Ovary (tissue), 9 donors: Measurements from ENCODE around the gene C1QL4. TPM values are rescaled to one million over a fixed set of nuclear protein-coding genes. Genes with fewer than 3 reads are reported as not detected.

Experiments
- DNase-seq, 5 donors: peaks; one replicate each; pipeline ENCODE4 v3.0.0-alpha.2; 2019 to 2020
- H3K27ac ChIP-seq, 2 donors: fragments of 200-600 bp; one replicate each; pipeline versions ENCODE4 v1.5.1 to v1.8.0; 2019 to 2022
- H3K27me3 ChIP-seq: fragments of 200-600 bp; one replicate; pipeline ENCODE4 v1.8.0; 2022
- H3K36me3 ChIP-seq: fragments of 200-600 bp; sonication (generic); one replicate; pipeline ENCODE4 v1.5.1; 2019
- H3K4me1 ChIP-seq: one replicate; pipeline ENCODE4 v1.8.1; 2013; ENCODE audit warnings: mild to moderate bottlenecking, moderate library complexity; ENCODE audit not compliant: insufficient read depth
- H3K4me3 ChIP-seq: fragments of 200-600 bp; sonication (generic); one replicate; pipeline ENCODE4 v1.5.1; 2017
- H3K9me3 ChIP-seq, 2 donors: fragments of 200-600 bp in 1 of 2; sonication (generic) in 1 of 2; one replicate each; pipeline versions ENCODE4 v1.5.1 to v1.8.1; 2013 to 2019; ENCODE audit warnings: mild to moderate bottlenecking in 1 of 2, moderate library complexity in 1 of 2
- CTCF ChIP-seq, 3 donors: fragments of 450-650 bp in 2 of 3; fragments of 200-600 bp in 1 of 3; IDR thresholded peaks; one replicate each; pipeline versions ENCODE4 v1.5.1 to v1.8.0; 2016 to 2022; ENCODE audit warnings: antibody characterized with exemption in 3 of 3, mild to moderate bottlenecking in 1 of 3
- EP300 ChIP-seq: sonication (generic); formaldehyde crosslinking; IDR thresholded peaks from one replicate; pipeline ENCODE4 v1.6.1; 2017; ENCODE audit warnings: antibody characterized with exemption
- POLR2A ChIP-seq: fragments of 450-650 bp; IDR thresholded peaks from one replicate; pipeline ENCODE4 v1.6.1; 2017; ENCODE audit warnings: antibody characterized with exemption, mild to moderate bottlenecking, moderate library complexity
- WGBS, 3 donors: extraction: QIAGEN DNeasy Blood & Tissue Kit in 1 of 3; methylation state at CpG; one replicate each; pipeline versions ENCODE4 v1.1.5 to v1.1.7; 2013 to 2017; 5-methylcytosine and 5-hydroxymethylcytosine counted together
- intact Hi-C, 4 donors: fragments of 100-400 bp; cut with DNase I; formaldehyde crosslinking; loops; one replicate each; pipeline versions ENCODE4 v1.11.0 to v1.15.1; 2022 to 2023
- polyA plus RNA-seq, 2 donors: library from polyadenylated mRNA; stranded (reverse); fragments of 200-250 nt in 1 of 2; fragments of 350-450 nt in 1 of 2; fragmentation: Illumina TruSeq in 1 of 2; extraction: RNeasy Lipid Tissue Mini Kit (QIAGEN cat#74804) in 1 of 2; gene quantifications; one replicate each; pipeline ENCODE4 v1.2.3, GENCODE V29; 2013 to 2014
- total RNA-seq, 7 donors: library from RNA; depleted of rRNA in 2 of 7; stranded (reverse); fragments of >200 nt in 2 of 7; fragmentation: NEBNext Ultra II Directional in 3 of 7; extraction: Animal tissue kit (Norgen Biotek cat#: 25700) in 3 of 7; gene quantifications; one replicate each; pipeline versions ENCODE4 v1.1.0 to v1.2.4, GENCODE V29; 2016 to 2023
- donor health status: DM: no; HTN: no; CAD: no; lungs with moderate emphysema.
- donor health status: DM: no; HTN: no; CAD: no.
- donor health status: Bipolar disorder and iron deficiency.
- donor health status: DM: yes; HTN: yes; CAD: no.
- donor health status: DM: no; HTN: no; CAD: no.
- donor health status: DM: yes; HTN: yes; CAD: no.

The C1QL4 gene
- total and polyA plus RNA-seq, 9 donors, result not detected

- Histone ChIP-seq H3K36me3 (no peaks in the 10 kb centered on the region), H3K27me3 (no peaks in the 10 kb centered on the region), H3K27ac (no peak overlapping the region), H3K4me3 (no peak overlapping the region), H3K4me1 (peaks cover 10% of the 10 kb centered on the region), H3K9me3 (no peaks in the 10 kb centered on the region)
- TF ChIP-seq POLR2A, result no peak
- TF ChIP-seq CTCF (IDR thresholded peaks at IDR 0.05), result peak in 2 of 3 donors; percentile 16 to 32
- 25 to 31% (median 28%) methylated on average over 6 of the region's 6 CpGs for WGBS, 3 donors
- peak in 3 of 5 donors; percentile 32 to 46 (median 40) for DNase-seq
- intact Hi-C loops, result no loop called here
These were observed 32.6 kb upstream of the C1QL4 start for GRCh38 chr12:49369411-49370145.

GRCh38 chr12:49368240-49368600, 31.2 kb upstream of the C1QL4 start:
- Histone ChIP-seq H3K27me3 (no peaks in the 10 kb centered on the region), H3K4me1 (peaks cover 10% of the 10 kb centered on the region), H3K27ac (peak overlapping the region in 1 of 2 donors; percentile 87), H3K9me3 (no peaks in the 10 kb centered on the region), H3K4me3 (peak overlapping the region; percentile 89), H3K36me3 (no peaks in the 10 kb centered on the region)
- no peak for DNase-seq
- intact Hi-C loops, result no loop called here
- WGBS, 3 donors, result 6 to 12% (median 11%) methylated on average over 3 of the region's 3 CpGs
- no peak for TF ChIP-seq EP300
- TF ChIP-seq CTCF (IDR thresholded peaks at IDR 0.05), result no peak
- TF ChIP-seq POLR2A, result no peak

GRCh38 chr12:49367381-49368239, 30.6 kb upstream of the C1QL4 start, which contains the start of gene SPATS2:
TSS of gene SPATS2 (plus strand) at chr12:49367462. CDS start at chr12:49461013, 93,551 bp downstream.
- Histone ChIP-seq H3K4me1 (peaks cover 10% of the 10 kb centered on the region), H3K36me3 (no peaks in the 10 kb centered on the region), H3K9me3 (no peaks in the 10 kb centered on the region), H3K27me3 (no peaks in the 10 kb centered on the region), H3K27ac (peak within 1 kb of the TSS; percentile 83 to 87), H3K4me3 (peak within 1 kb of the TSS; percentile 89)
- DNase-seq, result peak in 3 of 5 donors; percentile 93 to 94 (median 93)
- TF ChIP-seq CTCF (IDR thresholded peaks at IDR 0.05) (no peak), EP300 (no peak), POLR2A (no peak)
- 0 to 1% (median 1%) methylated on average over 39 to 52 of the region's 52 CpGs for WGBS, 3 donors
- intact Hi-C loops, result no loop called here

GRCh38 chr12:49366652-49367380, 29.8 kb upstream of the C1QL4 start:
- peak overlapping the region; percentile 83 to 87 for H3K27ac ChIP-seq
- WGBS, 3 donors, result 0% methylated on average over 74 to 97 of the region's 97 CpGs
- no peaks in the 10 kb centered on the region for H3K27me3 ChIP-seq
- intact Hi-C loops, result no loop called here
- H3K4me1 ChIP-seq, result peaks cover 10% of the 10 kb centered on the region
- no peaks in the 10 kb centered on the region for H3K36me3 ChIP-seq
- TF ChIP-seq POLR2A, result no peak
- TF ChIP-seq CTCF (IDR thresholded peaks at IDR 0.05), result peak in 2 of 3 donors; percentile 37 to 46
- no peaks in the 10 kb centered on the region for H3K9me3 ChIP-seq
- peak; percentile 76 to 96 (median 85) for DNase-seq
- H3K4me3 ChIP-seq, result peak overlapping the region; percentile 89
